H1 (cell line): Measurements from ENCODE around the gene S100PBP. TPM values are rescaled to one million over a fixed set of nuclear protein-coding genes. Genes with fewer than 3 reads are reported as not detected.

Experiments
- CTCF ChIA-PET: fragments of 300-600 bp; sonication (Branson Sonifier 250); formaldehyde crosslinking; loops from one replicate; lab custom pipeline; 2021; ENCODE audit not compliant: partially characterized antibody; lab: Charles Lee
- POLR2A ChIA-PET: fragments of 300-600 bp; sonication (Branson Sonifier 250); formaldehyde crosslinking; loops from one replicate; lab custom pipeline; 2021; ENCODE audit warnings: inconsistent platforms; ENCODE audit not compliant: partially characterized antibody; lab: Charles Lee
- DNase-seq, 2 experiments: peaks; one replicate each; pipeline versions ENCODE4 v3.0.0 to v3.0.0-alpha.2; 2010 to 2022; ENCODE audit warnings: low spot score in 2 of 2, low read depth in 1 of 2, mixed read lengths in 1 of 2
- FAIRE-seq: peaks from 2 replicates; lab custom pipeline; 2011; peaks lifted over from hg19 to GRCh38; lab: Jason Lieb, UNC
- H2AFZ ChIP-seq: 2 replicates; pipeline ENCODE4 v1.8.1; 2012; ENCODE audit warnings: low read length, inconsistent platforms
- H2AK5ac ChIP-seq: 2 replicates; pipeline ENCODE4 v1.6.1; 2013; ENCODE audit warnings: low read depth, low read length
- H2BK120ac ChIP-seq: replicated peaks from 2 replicates; pipeline ENCODE3; 2013; ENCODE audit warnings: low read depth, low read length, inconsistent platforms
- H2BK12ac ChIP-seq: 2 replicates; pipeline ENCODE4 v1.6.1; 2013; ENCODE audit warnings: low read depth, low read length
- H2BK15ac ChIP-seq: 2 replicates; pipeline ENCODE4 v1.6.1; 2013; ENCODE audit warnings: low read length
- H2BK20ac ChIP-seq: 2 replicates; pipeline ENCODE4 v1.6.1; 2013; ENCODE audit warnings: low read length
- H2BK5ac ChIP-seq: 2 replicates; pipeline ENCODE4 v1.6.1; 2013; ENCODE audit warnings: low read depth, low read length
- H3K14ac ChIP-seq: 2 replicates; pipeline ENCODE4 v1.6.1; 2013; ENCODE audit warnings: inconsistent platforms; ENCODE audit not compliant: insufficient read length
- H3K18ac ChIP-seq: 2 replicates; pipeline ENCODE4 v1.6.1; 2013; ENCODE audit warnings: low read length; ENCODE audit errors: extremely low read depth
- H3K23ac ChIP-seq: 2 replicates; pipeline ENCODE4 v1.6.1; 2013; ENCODE audit warnings: inconsistent platforms; ENCODE audit not compliant: insufficient read length
- H3K23me2 ChIP-seq: 2 replicates; pipeline ENCODE4 v1.6.1; 2013; ENCODE audit warnings: low read depth, low read length
- H3K27ac ChIP-seq: 2 replicates; pipeline ENCODE4 v1.6.1; 2011; ENCODE audit warnings: low read depth, low read length, inconsistent platforms
- H3K27me3 ChIP-seq, 4 experiments: replicated peaks in 1 of 4; 1 replicate in 1 of 4; 2 replicates in 3 of 4; pipeline versions ENCODE4 v1.6.1 to v1.8.1; 2011 to 2013; ENCODE audit warnings: low read length in 3 of 4, mild to moderate bottlenecking in 3 of 4, inconsistent platforms in 2 of 4, mixed read lengths in 2 of 4, moderate library complexity in 1 of 4; ENCODE audit not compliant: control insufficient read depth in 3 of 4, insufficient read depth in 3 of 4; ENCODE audit errors: extremely low read depth in 1 of 4
- H3K36me3 ChIP-seq, 4 experiments: 2 replicates each; pipeline versions ENCODE4 v1.6.1 to v1.8.1; 2011 to 2013; ENCODE audit warnings: mild to moderate bottlenecking in 4 of 4, low read length in 3 of 4, moderate library complexity in 2 of 4, control low read depth in 1 of 4, inconsistent platforms in 1 of 4; ENCODE audit not compliant: insufficient read depth in 4 of 4, control insufficient read depth in 2 of 4
- H3K4ac ChIP-seq: replicated peaks from 2 replicates; pipeline ENCODE3; 2013; ENCODE audit warnings: low read length, low read depth, mixed read lengths, inconsistent platforms; ENCODE audit not compliant: insufficient read length
- H3K4me1 ChIP-seq, 4 experiments: replicated peaks in 1 of 4; 1 replicate in 1 of 4; 2 replicates in 3 of 4; pipeline versions ENCODE4 v1.6.1 to v1.8.1; 2011 to 2013; ENCODE audit warnings: low read length in 3 of 4, inconsistent platforms in 2 of 4, mixed read lengths in 1 of 4; ENCODE audit not compliant: insufficient read depth in 4 of 4, control insufficient read depth in 3 of 4
- H3K4me2 ChIP-seq, 2 experiments: 2 replicates each; pipeline versions ENCODE4 v1.6.1 to v1.8.1; 2011 to 2013; ENCODE audit warnings: low read depth in 2 of 2, low read length in 2 of 2, control low read depth in 1 of 2, inconsistent platforms in 1 of 2, mild to moderate bottlenecking in 1 of 2; ENCODE audit not compliant: insufficient read depth in 1 of 2
- H3K4me3 ChIP-seq, 4 experiments: fragments of 200-600, 300-600 bp in 1 of 4; sonication (generic), shearing (Covaris generic), sonication (Bioruptor Twin) in 1 of 4; 2 replicates each; pipeline versions ENCODE4 v1.5.1 to v1.8.1; 2011 to 2016; ENCODE audit warnings: low read length in 4 of 4, low read depth in 3 of 4, control low read depth in 2 of 4, inconsistent platforms in 2 of 4, mild to moderate bottlenecking in 2 of 4, mixed read lengths in 1 of 4, moderate library complexity in 1 of 4; ENCODE audit not compliant: insufficient read depth in 2 of 4; ENCODE audit errors: extremely low read depth in 1 of 4
- H3K56ac ChIP-seq: replicated peaks from 2 replicates; pipeline ENCODE3; 2013; ENCODE audit warnings: low read depth, mild to moderate bottlenecking, mixed read lengths, low read length, inconsistent platforms; ENCODE audit not compliant: insufficient read length
- H3K79me1 ChIP-seq: 2 replicates; pipeline ENCODE4 v1.6.1; 2013; ENCODE audit warnings: low read depth, low read length, control low read depth
- H3K79me2 ChIP-seq, 2 experiments: 2 replicates each; pipeline versions ENCODE4 v1.6.1 to v1.8.1; 2012 to 2013; ENCODE audit warnings: low read length in 2 of 2, mild to moderate bottlenecking in 2 of 2, inconsistent platforms in 1 of 2; ENCODE audit not compliant: insufficient read depth in 2 of 2, control insufficient read depth in 1 of 2
- H3K9ac ChIP-seq, 4 experiments: replicated peaks in 1 of 4; 1 replicate in 1 of 4; 2 replicates in 3 of 4; pipeline versions ENCODE4 v1.6.1 to v1.8.1; 2011 to 2013; ENCODE audit warnings: low read depth in 3 of 4, low read length in 3 of 4, control low read depth in 2 of 4, mild to moderate bottlenecking in 2 of 4, moderate library complexity in 2 of 4, inconsistent platforms in 1 of 4; ENCODE audit errors: extremely low read depth in 1 of 4
- H3K9me3 ChIP-seq, 2 experiments: 2 replicates each; pipeline versions ENCODE4 v1.6.1 to v1.8.1; 2012 to 2013; ENCODE audit warnings: mild to moderate bottlenecking in 2 of 2, moderate library complexity in 2 of 2, control low read depth in 1 of 2, inconsistent platforms in 1 of 2, low read depth in 1 of 2, low read length in 1 of 2, mixed read lengths in 1 of 2; ENCODE audit not compliant: insufficient read depth in 2 of 2
- H4K20me1 ChIP-seq, 2 experiments: replicated peaks in 1 of 2; 2 replicates each; pipeline versions ENCODE3 to v1.8.1; 2011 to 2013; ENCODE audit warnings: inconsistent platforms in 2 of 2, low read length in 2 of 2, mild to moderate bottlenecking in 1 of 2; ENCODE audit not compliant: insufficient read depth in 2 of 2, control insufficient read depth in 1 of 2
- H4K5ac ChIP-seq: 2 replicates; pipeline ENCODE4 v1.6.1; 2013; ENCODE audit warnings: low read length, low read depth, mixed read lengths, inconsistent platforms; ENCODE audit not compliant: insufficient read length
- H4K8ac ChIP-seq: 2 replicates; pipeline ENCODE4 v1.8.0; 2013; ENCODE audit warnings: mild to moderate bottlenecking, moderate library complexity, low read length, inconsistent platforms; ENCODE audit not compliant: insufficient read depth; ENCODE audit errors: extremely low read depth
- H4K91ac ChIP-seq: replicated peaks from 2 replicates; pipeline ENCODE3; 2013; ENCODE audit warnings: low read length, mixed read lengths, inconsistent platforms; ENCODE audit not compliant: insufficient read length
- WGBS, 2 experiments: shearing (Covaris generic) in 1 of 2; methylation state at CpG; one replicate each; pipeline versions ENCODE4 v1.1.6 to v1.1.7; 2013 to 2015; ENCODE audit warnings: low lambda C conversion rate in 2 of 2, mixed read lengths in 2 of 2, inconsistent platforms in 1 of 2, low coverage in 1 of 2, missing lambda C conversion rate in 1 of 2; ENCODE audit not compliant: insufficient replicate concordance in 2 of 2, insufficient coverage in 1 of 2, insufficient read length in 1 of 2; ENCODE audit errors: extremely low coverage in 1 of 2, missing lambda C conversion rate in 1 of 2; 5-methylcytosine and 5-hydroxymethylcytosine counted together
- polyA plus RNA-seq, 7 experiments: library from polyadenylated mRNA; depleted of rRNA in 3 of 7; stranded (reverse) in 5 of 7; unstranded in 2 of 7; fragments of >200 nt in 5 of 7; fragments of 200-250 nt in 2 of 7; gene quantifications; 1 replicate in 5 of 7; 2 replicates in 1 of 7; 4 replicates in 1 of 7; pipeline versions ENCODE4 v1.2.1 to v1.2.3, GENCODE V29; 2011 to 2013; ENCODE audit warnings: missing spikeins in 2 of 7, mixed read lengths in 2 of 7
- total RNA-seq: library from RNA; stranded (reverse); fragmentation: NEBNext Ultra II Directional; extraction: Animal tissue kit (Norgen Biotek cat#: 25700); gene quantifications from 2 replicates; pipeline ENCODE4 v1.2.1, GENCODE V29; 2021

Gene S100PBP
- total and polyA plus RNA-seq, 2 of the 8 experiments (the other 6 are each of a cell fraction or from before 2014, with no cell fraction given) = 43.8 to 68.3 TPM

DNA sequence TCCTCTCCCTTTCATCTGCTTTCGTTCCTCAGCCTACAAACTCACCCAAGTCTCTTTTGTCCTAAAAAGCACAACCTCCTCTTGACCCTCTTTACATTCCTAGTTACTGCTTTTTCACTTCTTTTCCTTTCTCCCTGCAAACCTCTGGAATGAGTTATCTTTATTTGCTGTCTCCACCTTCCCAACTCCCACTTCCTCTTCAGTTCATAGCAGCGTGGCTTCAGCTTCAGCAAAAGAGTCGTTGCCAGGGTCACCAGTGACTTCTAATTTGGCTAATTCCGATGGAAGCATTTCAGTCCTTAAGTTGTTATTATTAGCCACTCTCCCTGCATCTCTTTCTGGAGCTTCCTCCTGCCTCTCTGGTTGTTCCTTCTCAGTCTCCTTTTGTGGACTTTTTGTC is 90.0 kb downstream of the S100PBP start:
- Histone ChIP-seq H3K14ac (no peak overlapping the region), H3K4me1 (no peaks in the 10 kb centered on the region), H3K4me3 (no peak overlapping the region), H3K27me3 (peaks cover 0 to 4% (median 1%) of the 10 kb centered on the region in 4 experiments; a peak in 5 of 7 replicates), H2BK12ac (no peak overlapping the region), H2AK5ac (no peak overlapping the region), H2BK15ac (no peak overlapping the region), H4K91ac (no peak overlapping the region), H3K56ac (no peak overlapping the region), H2BK120ac (no peak overlapping the region), H3K23ac (no peak overlapping the region), H2BK20ac (no peak overlapping the region), H3K36me3 (no peaks in the 10 kb centered on the region), H3K4me2 (no peak overlapping the region), H3K23me2 (no peaks in the 10 kb centered on the region), H3K9me3 (no peaks in the 10 kb centered on the region), H2BK5ac (no peak overlapping the region), H3K27ac (no peak overlapping the region), H3K79me1 (no peaks in the 10 kb centered on the region), H4K20me1 (no peaks in the 10 kb centered on the region), H2AFZ (peak overlapping the region; percentile 43; the same call in 1 of the 2 replicates), H3K18ac (no peak overlapping the region), H3K4ac (no peak overlapping the region), H4K8ac (no peak overlapping the region), H3K9ac (no peak overlapping the region), H4K5ac (no peak overlapping the region), H3K79me2 (no peaks in the 10 kb centered on the region)
- 68% methylated on average over 4 of the region's 4 CpGs; no CpG with 5 or more reads in 1 of the 2 experiments for WGBS, 2 experiments
- ChIA-PET CTCF (interaction anchor here (1.1 to 2.3 kb wide), 3 partner anchors 10 to 27 kb away, joined by 3 to 13 read pairs (median 5); no protein-coding TSS in a partner anchor), POLR2A (no interaction called here)
- no peak for DNase-seq
- FAIRE-seq = no peak
